NCI-H1105 (cell line): ENCODE data around the gene COX4I1.
"Not testable (repeated sequence)": the region's sequence is repeated elsewhere in the genome, so short reads cannot be mapped to it uniquely, and the experiment has no call there.

ENCODE experiments used
- DNase-seq: peaks from one replicate; lab custom pipeline; 2025; lab: John Stamatoyannopoulos, UW

COX4I1 gene

GRCh38 chr16:85824161-85825135, 25.0 kb downstream of the COX4I1 start:
- DNase-seq: no peak

GRCh38 chr16:85825326-85825725, 25.8 kb downstream of the COX4I1 start:
- no peak for DNase-seq

- no peak for DNase-seq
Observed at GRCh38 chr16:85826686-85827247, 27.3 kb downstream of the COX4I1 start.

GRCh38 chr16:85828166-85828565, 28.7 kb downstream of the COX4I1 start:
- DNase-seq: no peak

GRCh38 chr16:85829171-85829719, 29.8 kb downstream of the COX4I1 start:
- no peak for DNase-seq

GRCh38 chr16:85829751-85830445, 30.4 kb downstream of the COX4I1 start:
- no peak for DNase-seq

GRCh38 chr16:85830821-85831220, 31.3 kb downstream of the COX4I1 start:
- DNase-seq: no peak

- DNase-seq: no peak
Observed at GRCh38 chr16:85832570-85833218, 33.2 kb downstream of the COX4I1 start.

GRCh38 chr16:85833219-85833920, 33.9 kb downstream of the COX4I1 start:
- no peak for DNase-seq

GRCh38 chr16:85834741-85835140, 35.2 kb downstream of the COX4I1 start:
- no peak for DNase-seq

GRCh38 chr16:85835227-85835751, 35.8 kb downstream of the COX4I1 start:
- DNase-seq: no peak

- no peak for DNase-seq
Observed at GRCh38 chr16:85835956-85836705, 36.6 kb downstream of the COX4I1 start.

- DNase-seq: no peak
Observed at GRCh38 chr16:85836706-85837582, 37.4 kb downstream of the COX4I1 start.

GRCh38 chr16:85837654-85838053, 38.2 kb downstream of the COX4I1 start:
- DNase-seq: not testable (repeated sequence)

GRCh38 chr16:85838381-85838780, 38.9 kb downstream of the COX4I1 start:
- no peak for DNase-seq

GRCh38 chr16:85838876-85839585, 39.5 kb downstream of the COX4I1 start:
- no peak for DNase-seq

- no peak for DNase-seq
Observed at GRCh38 chr16:85839681-85840240, 40.3 kb downstream of the COX4I1 start.

GRCh38 chr16:85840395-85840794, 40.9 kb downstream of the COX4I1 start:
- DNase-seq: no peak
